ENCODE measurements around the gene KHDC3L. TPM values are rescaled to one million over a fixed set of nuclear protein-coding genes. Genes with fewer than 3 reads are reported as not detected.

Gene KHDC3L
- total RNA-seq, 1 experiment from 2014 or later = not detected

GRCh38 chr6:73382462-73383113 lies 20.1 kb downstream of the KHDC3L start:
- Histone ChIP-seq H3K27ac (ENCODE audit: low read depth, low read length, poor library complexity, severe bottlenecking) (no peak overlapping the region), H3K36me3 (ENCODE audit: insufficient read depth, low read length, poor library complexity, severe bottlenecking) (no peaks in the 10 kb centered on the region), H3K27me3 (replicated peaks; ENCODE audit: insufficient read depth, low read depth, low read length, poor library complexity) (no peaks in the 10 kb centered on the region), H3K4me1 (ENCODE audit: insufficient read depth, low read length, poor library complexity, severe bottlenecking) (no peaks in the 10 kb centered on the region), H3K9me3 (ENCODE audit: low read depth, low read length, poor library complexity, severe bottlenecking) (no peaks in the 10 kb centered on the region), H3K4me3 (ENCODE audit: low read depth, low read length, poor library complexity, severe bottlenecking) (no peak overlapping the region)
- no peak for DNase-seq (ENCODE audit: low spot score)
- BruUV-seq (replicated peaks) = no TSS peak
- CTCF ChIA-PET = no interaction called here
- TF ChIP-seq CTCF (conservative IDR thresholded peaks at IDR 0.05; ENCODE audit: low read depth, low read length) (no peak), EZH2 (IDR thresholded peaks at IDR 0.05; ENCODE audit: borderline replicate concordance, low read depth, low read length, poor library complexity, severe bottlenecking) (no peak)
- POLR2A ChIA-PET (ENCODE audit: low non-redundant PET) = no interaction called here
- intact Hi-C loops (cut with micrococcal nuclease; ENCODE audit: unreplicated experiment) = no loop called here

- DNase-seq (ENCODE audit: low spot score) = peak; percentile 7
- H3K4me1 ChIP-seq (ENCODE audit: insufficient read depth, low read length, poor library complexity, severe bottlenecking) = no peaks in the 10 kb centered on the region
- ChIA-PET POLR2A (ENCODE audit: low non-redundant PET) (no interaction called here), CTCF (interaction anchor here (0.5 to 1.0 kb wide), 6 partner anchors 10 to 264 kb away, joined by 3 to 5 read pairs (median 4); no protein-coding TSS in a partner anchor)
- no peaks in the 10 kb centered on the region for H3K36me3 ChIP-seq (ENCODE audit: insufficient read depth, low read length, poor library complexity, severe bottlenecking)
- H3K9me3 ChIP-seq (ENCODE audit: low read depth, low read length, poor library complexity, severe bottlenecking) = no peaks in the 10 kb centered on the region
- no peak overlapping the region for H3K27ac ChIP-seq (ENCODE audit: low read depth, low read length, poor library complexity, severe bottlenecking)
- peak overlapping the region; percentile 51 for H3K4me3 ChIP-seq (ENCODE audit: low read depth, low read length, poor library complexity, severe bottlenecking)
- no peaks in the 10 kb centered on the region for H3K27me3 ChIP-seq (replicated peaks; ENCODE audit: insufficient read depth, low read depth, low read length, poor library complexity)
- intact Hi-C loops (cut with micrococcal nuclease; ENCODE audit: unreplicated experiment) = loop anchor here (5.0 kb wide), 1 partner anchor 101 kb away; no protein-coding TSS in a partner anchor
- no peak for TF ChIP-seq CTCF (conservative IDR thresholded peaks at IDR 0.05; ENCODE audit: low read depth, low read length)
- no peak for TF ChIP-seq EZH2 (IDR thresholded peaks at IDR 0.05; ENCODE audit: borderline replicate concordance, low read depth, low read length, poor library complexity, severe bottlenecking)
- BruUV-seq (replicated peaks) = no TSS peak
Measured at GRCh38 chr6:73388433-73388799, 26.0 kb downstream of the KHDC3L start.

GRCh38 chr6:73388800-73389512 lies 26.5 kb downstream of the KHDC3L start:
- TF ChIP-seq EZH2 (IDR thresholded peaks at IDR 0.05; ENCODE audit: borderline replicate concordance, low read depth, low read length, poor library complexity, severe bottlenecking) (no peak), CTCF (conservative IDR thresholded peaks at IDR 0.05; ENCODE audit: low read depth, low read length) (peak; percentile 78)
- intact Hi-C loops (cut with micrococcal nuclease; ENCODE audit: unreplicated experiment) = loop anchor here (5.0 kb wide), 1 partner anchor 102 kb away; no protein-coding TSS in a partner anchor
- no peaks in the 10 kb centered on the region for H3K9me3 ChIP-seq (ENCODE audit: low read depth, low read length, poor library complexity, severe bottlenecking)
- POLR2A ChIA-PET (ENCODE audit: low non-redundant PET) = no interaction called here
- no TSS peak for BruUV-seq (replicated peaks)
- H3K27ac ChIP-seq (ENCODE audit: low read depth, low read length, poor library complexity, severe bottlenecking) = no peak overlapping the region
- CTCF ChIA-PET = interaction anchor here (0.5 to 1.0 kb wide), 5 partner anchors 11 to 264 kb away, joined by 3 to 5 read pairs (median 4); no protein-coding TSS in a partner anchor
- H3K27me3 ChIP-seq (replicated peaks; ENCODE audit: insufficient read depth, low read depth, low read length, poor library complexity) = no peaks in the 10 kb centered on the region
- H3K4me1 ChIP-seq (ENCODE audit: insufficient read depth, low read length, poor library complexity, severe bottlenecking) = no peaks in the 10 kb centered on the region
- H3K36me3 ChIP-seq (ENCODE audit: insufficient read depth, low read length, poor library complexity, severe bottlenecking) = no peaks in the 10 kb centered on the region
- DNase-seq (ENCODE audit: low spot score) = peak; percentile 81
- H3K4me3 ChIP-seq (ENCODE audit: low read depth, low read length, poor library complexity, severe bottlenecking) = peak overlapping the region; percentile 51
